ENCODE measurements around the gene KLHL8.

The KLHL8 gene

GRCh38 chr4:87196146-87196545 lies 24.3 kb downstream of the KLHL8 start:
- no peak overlapping the region for H3K4me2 ChIP-seq (ENCODE audit: low read length)
- no peaks in the 10 kb centered on the region for H3K36me3 ChIP-seq (ENCODE audit: insufficient read depth, low read length)
- no peak overlapping the region for H3K4me3 ChIP-seq (ENCODE audit: low read length)
- H3K9me3 ChIP-seq (replicated peaks; ENCODE audit: low read length), result no peaks in the 10 kb centered on the region
- no peaks in the 10 kb centered on the region for H3K27me3 ChIP-seq (ENCODE audit: control insufficient read depth, insufficient read depth, low read length)
- H3K9ac ChIP-seq (ENCODE audit: low read depth, low read length), result no peak overlapping the region
- H3K4me1 ChIP-seq (ENCODE audit: control insufficient read depth, insufficient read depth, low read length), result no peaks in the 10 kb centered on the region

GRCh38 chr4:87193958-87194675 lies 26.3 kb downstream of the KLHL8 start:
- H3K4me3 ChIP-seq (ENCODE audit: low read length), result no peak overlapping the region
- H3K4me1 ChIP-seq (ENCODE audit: control insufficient read depth, insufficient read depth, low read length), result peaks cover under 1% of the 10 kb centered on the region
- no peak overlapping the region for H3K9ac ChIP-seq (ENCODE audit: low read depth, low read length)
- no peaks in the 10 kb centered on the region for H3K27me3 ChIP-seq (ENCODE audit: control insufficient read depth, insufficient read depth, low read length)
- no peak overlapping the region for H3K4me2 ChIP-seq (ENCODE audit: low read length)
- no peaks in the 10 kb centered on the region for H3K9me3 ChIP-seq (replicated peaks; ENCODE audit: low read length)
- H3K36me3 ChIP-seq (ENCODE audit: insufficient read depth, low read length), result no peaks in the 10 kb centered on the region

GRCh38 chr4:87192145-87192919 lies 28.1 kb downstream of the KLHL8 start:
- H3K9ac ChIP-seq (ENCODE audit: low read depth, low read length), result no peak overlapping the region
- peaks cover 11% of the 10 kb centered on the region for H3K4me1 ChIP-seq (ENCODE audit: control insufficient read depth, insufficient read depth, low read length)
- H3K4me2 ChIP-seq (ENCODE audit: low read length), result no peak overlapping the region
- H3K9me3 ChIP-seq (replicated peaks; ENCODE audit: low read length), result no peaks in the 10 kb centered on the region
- no peaks in the 10 kb centered on the region for H3K27me3 ChIP-seq (ENCODE audit: control insufficient read depth, insufficient read depth, low read length)
- no peaks in the 10 kb centered on the region for H3K36me3 ChIP-seq (ENCODE audit: insufficient read depth, low read length)
- H3K4me3 ChIP-seq (ENCODE audit: low read length), result no peak overlapping the region

- Histone ChIP-seq H3K27me3 (ENCODE audit: control insufficient read depth, insufficient read depth, low read length) (no peaks in the 10 kb centered on the region), H3K4me3 (ENCODE audit: low read length) (no peak overlapping the region), H3K36me3 (ENCODE audit: insufficient read depth, low read length) (no peaks in the 10 kb centered on the region), H3K4me1 (ENCODE audit: control insufficient read depth, insufficient read depth, low read length) (peaks cover 11% of the 10 kb centered on the region), H3K4me2 (ENCODE audit: low read length) (peak overlapping the region; percentile 60), H3K9ac (ENCODE audit: low read depth, low read length) (no peak overlapping the region), H3K9me3 (replicated peaks; ENCODE audit: low read length) (no peaks in the 10 kb centered on the region)
Observed at GRCh38 chr4:87188932-87189331, 31.5 kb downstream of the KLHL8 start.

GRCh38 chr4:87188048-87188447 lies 32.4 kb downstream of the KLHL8 start:
- H3K9ac ChIP-seq (ENCODE audit: low read depth, low read length), result no peak overlapping the region
- H3K4me2 ChIP-seq (ENCODE audit: low read length), result no peak overlapping the region
- no peaks in the 10 kb centered on the region for H3K9me3 ChIP-seq (replicated peaks; ENCODE audit: low read length)
- H3K27me3 ChIP-seq (ENCODE audit: control insufficient read depth, insufficient read depth, low read length), result no peaks in the 10 kb centered on the region
- H3K36me3 ChIP-seq (ENCODE audit: insufficient read depth, low read length), result no peaks in the 10 kb centered on the region
- no peak overlapping the region for H3K4me3 ChIP-seq (ENCODE audit: low read length)
- H3K4me1 ChIP-seq (ENCODE audit: control insufficient read depth, insufficient read depth, low read length), result peaks cover 11% of the 10 kb centered on the region

- Histone ChIP-seq H3K9me3 (replicated peaks; ENCODE audit: low read length) (no peaks in the 10 kb centered on the region), H3K27me3 (ENCODE audit: control insufficient read depth, insufficient read depth, low read length) (no peaks in the 10 kb centered on the region), H3K36me3 (ENCODE audit: insufficient read depth, low read length) (no peaks in the 10 kb centered on the region), H3K4me1 (ENCODE audit: control insufficient read depth, insufficient read depth, low read length) (peaks cover 11% of the 10 kb centered on the region), H3K9ac (ENCODE audit: low read depth, low read length) (no peak overlapping the region), H3K4me3 (ENCODE audit: low read length) (no peak overlapping the region), H3K4me2 (ENCODE audit: low read length) (no peak overlapping the region)
Observed at GRCh38 chr4:87185146-87185870, 35.1 kb downstream of the KLHL8 start.

- Histone ChIP-seq H3K4me1 (ENCODE audit: control insufficient read depth, insufficient read depth, low read length) (no peaks in the 10 kb centered on the region), H3K4me3 (ENCODE audit: low read length) (no peak overlapping the region), H3K36me3 (ENCODE audit: insufficient read depth, low read length) (no peaks in the 10 kb centered on the region), H3K27me3 (ENCODE audit: control insufficient read depth, insufficient read depth, low read length) (no peaks in the 10 kb centered on the region), H3K9ac (ENCODE audit: low read depth, low read length) (no peak overlapping the region), H3K9me3 (replicated peaks; ENCODE audit: low read length) (no peaks in the 10 kb centered on the region), H3K4me2 (ENCODE audit: low read length) (no peak overlapping the region)
Observed at GRCh38 chr4:87180767-87181166, 39.7 kb downstream of the KLHL8 start.

- Histone ChIP-seq H3K4me2 (ENCODE audit: low read length) (no peak overlapping the region), H3K27me3 (ENCODE audit: control insufficient read depth, insufficient read depth, low read length) (no peaks in the 10 kb centered on the region), H3K9me3 (replicated peaks; ENCODE audit: low read length) (no peaks in the 10 kb centered on the region), H3K4me1 (ENCODE audit: control insufficient read depth, insufficient read depth, low read length) (no peaks in the 10 kb centered on the region), H3K9ac (ENCODE audit: low read depth, low read length) (no peak overlapping the region), H3K36me3 (ENCODE audit: insufficient read depth, low read length) (no peaks in the 10 kb centered on the region), H3K4me3 (ENCODE audit: low read length) (no peak overlapping the region)
Observed at GRCh38 chr4:87179751-87180150, 40.7 kb downstream of the KLHL8 start.

- H3K36me3 ChIP-seq (ENCODE audit: insufficient read depth, low read length), result no peaks in the 10 kb centered on the region
Observed at GRCh38 chr4:87174672-87175071, 45.7 kb downstream of the KLHL8 start.

GRCh38 chr4:87171944-87172343 lies 48.5 kb downstream of the KLHL8 start:
- H3K4me1 ChIP-seq (ENCODE audit: control insufficient read depth, insufficient read depth, low read length), result no peaks in the 10 kb centered on the region
- no peak overlapping the region for H3K4me3 ChIP-seq (ENCODE audit: low read length)
- H3K36me3 ChIP-seq (ENCODE audit: insufficient read depth, low read length), result no peaks in the 10 kb centered on the region
- H3K9me3 ChIP-seq (replicated peaks; ENCODE audit: low read length), result no peaks in the 10 kb centered on the region
- H3K27me3 ChIP-seq (ENCODE audit: control insufficient read depth, insufficient read depth, low read length), result no peaks in the 10 kb centered on the region
- no peak overlapping the region for H3K4me2 ChIP-seq (ENCODE audit: low read length)
- H3K9ac ChIP-seq (ENCODE audit: low read depth, low read length), result no peak overlapping the region

More at GRCh38 chr4:87174672-87175071, 45.7 kb downstream of the KLHL8 start:
- no peaks in the 10 kb centered on the region for H3K4me1 ChIP-seq (ENCODE audit: control insufficient read depth, insufficient read depth, low read length)
- H3K27me3 ChIP-seq (ENCODE audit: control insufficient read depth, insufficient read depth, low read length), result no peaks in the 10 kb centered on the region
- no peak overlapping the region for H3K9ac ChIP-seq (ENCODE audit: low read depth, low read length)
- no peak overlapping the region for H3K4me3 ChIP-seq (ENCODE audit: low read length)
- no peaks in the 10 kb centered on the region for H3K9me3 ChIP-seq (replicated peaks; ENCODE audit: low read length)
- H3K4me2 ChIP-seq (ENCODE audit: low read length), result no peak overlapping the region

- no peak overlapping the region for H3K4me2 ChIP-seq (ENCODE audit: low read length)
- H3K4me1 ChIP-seq (ENCODE audit: control insufficient read depth, insufficient read depth, low read length), result no peaks in the 10 kb centered on the region
- no peaks in the 10 kb centered on the region for H3K36me3 ChIP-seq (ENCODE audit: insufficient read depth, low read length)
- no peaks in the 10 kb centered on the region for H3K9me3 ChIP-seq (replicated peaks; ENCODE audit: low read length)
- no peak overlapping the region for H3K9ac ChIP-seq (ENCODE audit: low read depth, low read length)
- no peak overlapping the region for H3K4me3 ChIP-seq (ENCODE audit: low read length)
- H3K27me3 ChIP-seq (ENCODE audit: control insufficient read depth, insufficient read depth, low read length), result no peaks in the 10 kb centered on the region
Observed at GRCh38 chr4:87166296-87166854, 54.0 kb downstream of the KLHL8 start.
